ENCODE results near the gene NOL3.
"Not testable (repeated sequence)": the region's sequence is repeated elsewhere in the genome, so short reads cannot be mapped to it uniquely, and the experiment has no call there.

The NOL3 gene

GRCh38 chr16:67170168-67170948 lies at the start of gene NOL3:
Gene NOL3 (plus strand): TSS chr16:67170538.
- peak; percentile 68 to 84 for DNase-seq

- DNase-seq, result not testable (repeated sequence)
Measured at GRCh38 chr16:67122799-67123198, 47.5 kb upstream of the NOL3 start.

- DNase-seq, result no peak
Measured at GRCh38 chr16:67128417-67128816, 41.9 kb upstream of the NOL3 start.

- no peak for DNase-seq
Measured at GRCh38 chr16:67128887-67129286, 41.5 kb upstream of the NOL3 start.

- DNase-seq, result no peak
Measured at GRCh38 chr16:67129422-67129821, 40.9 kb upstream of the NOL3 start.

- DNase-seq, result no peak
Measured at GRCh38 chr16:67137605-67138004, 32.7 kb upstream of the NOL3 start.

GRCh38 chr16:67141391-67141790 lies 28.9 kb upstream of the NOL3 start:
- no peak for DNase-seq

GRCh38 chr16:67142342-67142741 lies 28.0 kb upstream of the NOL3 start:
- DNase-seq, result no peak

- no peak for DNase-seq
Measured at GRCh38 chr16:67144943-67145342, 25.4 kb upstream of the NOL3 start.

- DNase-seq, result no peak
Measured at GRCh38 chr16:67145746-67146145, 24.6 kb upstream of the NOL3 start.

- DNase-seq, result no peak
Measured at GRCh38 chr16:67146523-67147357, 23.6 kb upstream of the NOL3 start.

GRCh38 chr16:67147437-67148140 lies 22.7 kb upstream of the NOL3 start:
- no peak for DNase-seq

- DNase-seq, result no peak
Measured at GRCh38 chr16:67148221-67148620, 22.1 kb upstream of the NOL3 start.

GRCh38 chr16:67148656-67149275 lies 21.6 kb upstream of the NOL3 start:
- no peak for DNase-seq

GRCh38 chr16:67149276-67150046 lies 20.9 kb upstream of the NOL3 start:
- DNase-seq, result no peak

- peak; percentile 27 to 44 for DNase-seq
Measured at GRCh38 chr16:67150047-67150832, 20.1 kb upstream of the NOL3 start.

GRCh38 chr16:67150833-67151396 lies 19.4 kb upstream of the NOL3 start, which contains the start of gene B3GNT9:
Gene B3GNT9 (minus strand): TSS chr16:67150998. CDS start chr16:67150485, 513 bp downstream.
- peak; percentile 44 to 63 for DNase-seq

GRCh38 chr16:67151431-67152097 lies 18.8 kb upstream of the NOL3 start:
- no peak for DNase-seq

GRCh38 chr16:67154578-67155294 lies 15.6 kb upstream of the NOL3 start:
- no peak for DNase-seq

Measured in SW 1271 (cell line).